ENCODE results near the gene DLK2.

The DLK2 gene

GRCh38 chr6:43452896-43453295 is 2.5 kb downstream of the DLK2 start:
- no peak for DNase-seq

GRCh38 chr6:43451939-43452338 is 3.4 kb downstream of the DLK2 start:
- no peak for DNase-seq

DNA sequence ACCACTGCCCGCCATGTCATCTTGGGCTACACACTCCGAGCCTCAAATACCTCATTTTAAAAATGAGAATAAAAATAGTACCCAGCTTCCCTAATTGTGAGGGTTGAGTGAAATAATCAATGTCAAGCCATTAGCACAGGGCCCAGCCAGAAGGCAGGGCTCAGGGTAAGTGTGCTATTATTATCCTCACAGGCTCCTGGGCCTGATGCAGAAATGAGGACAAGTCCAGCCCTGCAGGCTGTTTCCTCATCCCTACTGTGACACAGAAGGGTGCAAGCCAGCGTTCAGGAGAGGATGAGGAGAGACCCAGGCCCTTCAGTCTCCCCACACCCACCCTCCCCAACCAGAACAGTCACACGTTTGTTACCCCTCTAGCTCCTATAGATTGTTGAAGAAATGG is 4.0 kb downstream of the DLK2 start:
- DNase-seq: no peak

DNA sequence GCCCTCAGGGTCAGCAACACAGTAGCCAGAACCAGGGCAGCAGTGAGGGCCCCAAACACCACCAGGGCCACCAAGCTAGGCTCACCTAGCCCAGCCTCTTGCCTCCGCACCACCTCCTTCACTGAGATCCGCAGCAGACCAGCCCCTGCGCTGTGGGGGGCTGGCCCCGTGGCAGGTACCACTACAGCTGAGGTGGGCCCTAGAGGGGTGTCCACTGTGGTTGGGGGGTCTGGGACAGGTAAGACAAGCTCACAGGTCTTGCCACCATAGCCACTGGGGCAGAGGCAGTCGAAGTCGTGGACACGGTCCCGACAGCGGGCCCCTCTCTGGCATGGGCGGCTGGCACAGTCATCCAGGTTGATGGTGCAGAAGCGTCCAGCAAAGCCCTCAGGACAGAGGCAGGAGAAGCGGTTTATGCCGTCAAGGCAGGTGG is 4.6 kb downstream of the DLK2 start:
- DNase-seq: no peak

GRCh38 chr6:43448916-43449315 is 6.4 kb downstream of the DLK2 start:
- no peak for DNase-seq

- DNase-seq: no peak
These were observed 7.7 kb downstream of the DLK2 start for GRCh38 chr6:43447604-43448003.

- no peak for DNase-seq
These were observed 9.8 kb downstream of the DLK2 start for GRCh38 chr6:43445576-43445975.

GRCh38 chr6:43444582-43444981 is 10.8 kb downstream of the DLK2 start:
- no peak for DNase-seq

- DNase-seq: no peak
These were observed 11.3 kb downstream of the DLK2 start for GRCh38 chr6:43444036-43444435.

DNA sequence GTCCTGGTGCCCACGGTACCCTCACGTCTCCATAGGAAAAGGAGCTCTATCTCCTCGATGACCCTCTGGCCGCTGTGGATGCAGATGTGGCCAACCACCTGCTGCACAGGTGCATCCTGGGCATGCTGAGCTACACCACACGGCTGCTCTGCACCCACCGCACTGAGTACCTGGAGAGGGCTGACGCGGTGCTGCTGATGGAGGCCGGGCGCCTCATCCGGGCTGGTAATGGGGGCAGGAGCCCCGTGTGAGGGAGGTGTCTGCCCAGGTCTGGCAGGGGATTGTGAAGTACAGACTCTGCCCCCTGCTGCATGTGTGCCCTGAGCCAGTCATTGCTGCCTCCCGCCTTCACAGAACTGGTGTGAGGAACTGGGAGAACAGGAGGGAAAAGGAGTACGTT is 12.4 kb downstream of the DLK2 start:
- DNase-seq: no peak

DNA sequence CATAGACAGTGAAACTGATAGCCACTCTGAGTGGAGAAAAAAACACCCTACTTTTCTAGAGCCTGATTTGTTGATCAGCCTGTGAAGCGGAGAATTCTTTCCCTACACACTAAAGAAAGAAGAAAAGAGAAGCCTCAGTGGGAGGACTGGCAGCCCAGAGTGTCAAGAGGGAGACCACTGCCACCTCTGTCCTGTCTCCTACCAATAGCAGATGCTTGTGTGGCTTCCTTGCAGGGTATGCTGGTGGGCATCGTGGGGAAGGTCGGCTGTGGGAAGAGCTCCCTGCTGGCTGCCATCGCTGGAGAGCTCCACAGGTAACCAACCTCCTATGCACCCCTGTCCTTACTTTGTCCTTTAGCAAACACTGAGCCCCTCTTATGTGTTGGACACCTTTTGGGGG is 17.6 kb downstream of the DLK2 start:
- DNase-seq: no peak

- no peak for DNase-seq
These were observed 18.6 kb downstream of the DLK2 start for GRCh38 chr6:43436577-43437282.

GRCh38 chr6:43435682-43436437 is 19.5 kb downstream of the DLK2 start:
- no peak for DNase-seq

- no peak for DNase-seq
These were observed 20.4 kb downstream of the DLK2 start for GRCh38 chr6:43434943-43435342.

- DNase-seq: no peak
These were observed 21.1 kb downstream of the DLK2 start for GRCh38 chr6:43434001-43434840.

DNA sequence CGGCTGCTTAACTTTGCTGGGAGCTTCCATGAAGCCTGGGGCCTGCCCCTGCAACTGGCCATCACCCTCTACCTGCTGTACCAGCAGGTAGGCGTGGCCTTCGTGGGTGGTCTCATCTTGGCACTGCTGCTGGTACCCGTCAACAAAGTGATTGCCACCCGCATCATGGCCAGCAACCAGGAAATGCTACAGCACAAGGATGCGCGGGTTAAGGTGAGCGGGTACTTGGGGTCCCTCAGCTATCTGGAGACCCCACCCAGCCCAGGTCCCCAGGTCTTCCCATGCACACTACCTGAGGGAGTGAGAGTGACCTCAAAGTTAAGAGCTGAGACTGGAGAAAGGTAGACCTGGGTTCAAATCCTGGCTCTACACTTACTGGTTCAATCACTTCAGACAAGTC is 22.2 kb downstream of the DLK2 start:
- no peak for DNase-seq

- DNase-seq: no peak
These were observed 23.1 kb downstream of the DLK2 start for GRCh38 chr6:43432009-43432945.

GRCh38 chr6:43428874-43429273 is 26.5 kb downstream of the DLK2 start:
- DNase-seq: no peak

GRCh38 chr6:43428112-43428570 is 27.2 kb downstream of the DLK2 start:
- peak; percentile 46 for DNase-seq

DNA sequence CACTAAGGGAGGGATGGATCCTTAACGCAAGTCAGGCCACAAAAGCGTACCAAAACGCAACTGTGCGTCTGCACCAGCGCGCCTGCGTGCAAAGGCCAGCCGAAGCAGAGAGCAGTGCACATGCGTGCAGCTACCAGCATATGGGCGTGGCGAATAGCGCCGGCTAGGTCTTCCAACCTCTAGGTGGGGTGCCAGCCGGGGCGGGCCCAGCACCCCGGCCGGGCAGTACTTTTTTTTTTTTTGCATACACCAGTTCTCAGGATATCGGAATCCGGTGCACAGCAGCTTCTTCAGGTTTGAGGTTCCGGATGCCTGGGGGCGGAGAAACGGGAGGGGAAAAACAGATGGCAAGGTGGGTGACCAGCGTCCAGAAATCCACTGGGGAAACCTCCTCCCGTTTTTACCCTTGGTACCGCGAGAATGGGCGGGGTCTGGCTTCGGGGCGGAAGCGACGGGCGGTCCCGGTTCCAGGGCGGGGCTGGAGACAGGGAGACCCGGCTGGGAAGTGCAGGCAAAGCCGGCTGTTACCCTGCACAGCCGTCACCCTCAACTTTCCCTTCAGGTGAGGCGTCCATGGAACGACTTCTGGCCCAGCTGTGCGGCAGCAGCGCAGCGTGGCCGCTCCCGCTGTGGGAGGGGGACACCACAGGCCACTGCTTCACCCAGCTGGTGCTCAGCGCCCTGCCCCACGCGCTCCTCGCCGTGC is 27.8 kb downstream of the DLK2 start, which contains the start of gene ABCC10:
TSS of gene ABCC10 (plus strand) at position 136 of the 706 bp plus-strand sequence. CDS start at position 574, 438 bp downstream.
- DNase-seq: peak; percentile 92

- no peak for DNase-seq
These were observed 28.4 kb downstream of the DLK2 start for GRCh38 chr6:43426928-43427405.

Measured in NCI-H526 treated with DMSO at 0.1 percent for 48 hours (cell line).